ENCODE data around the gene SLC7A9.

GRCh38 chr19:32866061-32866460 is 3.5 kb downstream of the SLC7A9 start:
- TF ChIP-seq MXI1 (IDR thresholded peaks at IDR 0.05; ENCODE audit: low read depth, low read length) (no peak), TEAD4 (IDR thresholded peaks at IDR 0.05; ENCODE audit: borderline replicate concordance, insufficient read depth) (no peak), MAX (IDR thresholded peaks at IDR 0.05; ENCODE audit: low read depth) (no peak), REST (IDR thresholded peaks at IDR 0.05; ENCODE audit: low read depth, low read length) (no peak), CTCF (IDR thresholded peaks at IDR 0.05) (no peak), EP300 (IDR thresholded peaks at IDR 0.05; ENCODE audit: borderline replicate concordance in 1 of 2, low read depth in 1 of 2, low read length in 1 of 2) (no peak), POLR2AphosphoS5 (IDR thresholded peaks at IDR 0.05; ENCODE audit: low read depth, low read length) (no peak), RXRA (IDR thresholded peaks at IDR 0.05; ENCODE audit: borderline replicate concordance, low read depth) (no peak), GABPA (IDR thresholded peaks at IDR 0.05; ENCODE audit: low read depth) (no peak), ZBTB33 (IDR thresholded peaks at IDR 0.05; ENCODE audit: borderline replicate concordance, low read depth) (no peak), RCOR1 (IDR thresholded peaks at IDR 0.05; ENCODE audit: low read length) (no peak), USF2 (IDR thresholded peaks at IDR 0.05; ENCODE audit: borderline replicate concordance, low read depth, low read length) (no peak), TAF1 (IDR thresholded peaks at IDR 0.05; ENCODE audit: borderline replicate concordance, low read depth, low read length) (no peak)

All from SK-N-SH (cell line).